ENCODE results near the gene GBA2.

GBA2 gene

GRCh38 chr9:35763803-35764202 is 14.8 kb upstream of the GBA2 start:
- DNase-seq, result no peak

GRCh38 chr9:35763181-35763580 is 14.2 kb upstream of the GBA2 start:
- no peak for DNase-seq

- DNase-seq, result no peak
These were observed 11.6 kb upstream of the GBA2 start for GRCh38 chr9:35760651-35761050.

GRCh38 chr9:35759795-35760194 is 10.8 kb upstream of the GBA2 start:
- no peak for DNase-seq

- no peak for DNase-seq
These were observed 9.5 kb upstream of the GBA2 start for GRCh38 chr9:35758475-35759050.

GRCh38 chr9:35757892-35758275 is 8.9 kb upstream of the GBA2 start:
- DNase-seq, result no peak

GRCh38 chr9:35757226-35757891 is 8.3 kb upstream of the GBA2 start:
- no peak for DNase-seq

GRCh38 chr9:35756275-35757225 is 7.5 kb upstream of the GBA2 start:
- DNase-seq, result peak; percentile 69

GRCh38 chr9:35755071-35755470 is 6.0 kb upstream of the GBA2 start:
- no peak for DNase-seq

- no peak for DNase-seq
These were observed 5.2 kb upstream of the GBA2 start, which contains the start of gene MSMP for GRCh38 chr9:35754264-35754663. TSS of gene MSMP (minus strand) at chr9:35754276. CDS start at chr9:35754129, 147 bp downstream.

- no peak for DNase-seq
These were observed 4.4 kb upstream of the GBA2 start for GRCh38 chr9:35753466-35753865.

- no peak for DNase-seq
These were observed 1.2 kb upstream of the GBA2 start for GRCh38 chr9:35750256-35750531.

- peak; percentile 33 for DNase-seq
These were observed 657 bp upstream of the GBA2 start for GRCh38 chr9:35749515-35750255.

- DNase-seq, result no peak
These were observed 678 bp downstream of the GBA2 start for GRCh38 chr9:35748242-35748857.

GRCh38 chr9:35746583-35746982 is 2.4 kb downstream of the GBA2 start:
- no peak for DNase-seq

GRCh38 chr9:35745569-35745968 is 3.5 kb downstream of the GBA2 start:
- no peak for DNase-seq

GRCh38 chr9:35743880-35744518 is 5.0 kb downstream of the GBA2 start:
- DNase-seq, result no peak

- no peak for DNase-seq
These were observed 5.6 kb downstream of the GBA2 start for GRCh38 chr9:35743452-35743851.

GRCh38 chr9:35741740-35742139 is 7.3 kb downstream of the GBA2 start:
- no peak for DNase-seq

- no peak for DNase-seq
These were observed 8.8 kb downstream of the GBA2 start for GRCh38 chr9:35740243-35740642.

GRCh38 chr9:35738924-35739323 is 10.1 kb downstream of the GBA2 start:
- no peak for DNase-seq

GRCh38 chr9:35738186-35738585 is 10.8 kb downstream of the GBA2 start:
- no peak for DNase-seq

Data from effector CD4-positive, alpha-beta T cell (primary cell).